COR-L47 (cell line): ENCODE measurements around the gene ATP6V0C.

ENCODE experiments used
- DNase-seq: peaks from one replicate; lab custom pipeline; 2025; lab: John Stamatoyannopoulos, UW

Gene ATP6V0C

DNA sequence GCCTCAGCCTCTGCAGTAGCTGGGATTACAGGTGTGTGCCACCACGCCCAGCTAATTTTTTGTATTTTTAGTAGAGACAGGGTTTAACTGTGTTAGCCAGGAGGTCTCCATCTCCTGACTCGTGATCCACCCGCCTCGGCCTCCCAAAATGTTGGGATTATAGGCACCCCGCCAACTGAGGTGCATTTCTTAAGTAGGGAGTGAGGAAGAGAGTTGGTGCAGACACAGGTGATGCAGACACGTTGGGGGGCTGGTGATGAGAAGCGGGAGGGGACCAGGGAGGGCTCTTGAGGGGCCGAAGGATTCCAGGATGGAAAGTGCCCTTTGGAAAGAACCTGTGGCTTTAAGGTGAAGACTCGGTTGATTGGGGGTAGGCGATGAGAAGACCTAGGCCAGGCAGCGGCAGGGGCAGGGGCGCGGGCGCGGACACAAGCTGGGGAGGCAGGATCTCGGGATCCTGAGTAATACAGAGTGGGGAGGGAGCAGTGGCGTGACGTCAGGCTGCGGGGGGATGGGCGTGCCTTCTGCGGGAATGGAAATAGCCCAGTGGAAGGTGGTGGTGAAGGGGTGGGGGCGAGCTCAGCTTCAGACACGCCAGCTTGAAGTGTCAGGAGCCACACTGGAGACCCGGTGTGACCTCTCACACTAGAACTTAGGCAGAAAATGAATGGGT lies 2.5 kb upstream of the ATP6V0C start:
- DNase-seq = no peak

DNA sequence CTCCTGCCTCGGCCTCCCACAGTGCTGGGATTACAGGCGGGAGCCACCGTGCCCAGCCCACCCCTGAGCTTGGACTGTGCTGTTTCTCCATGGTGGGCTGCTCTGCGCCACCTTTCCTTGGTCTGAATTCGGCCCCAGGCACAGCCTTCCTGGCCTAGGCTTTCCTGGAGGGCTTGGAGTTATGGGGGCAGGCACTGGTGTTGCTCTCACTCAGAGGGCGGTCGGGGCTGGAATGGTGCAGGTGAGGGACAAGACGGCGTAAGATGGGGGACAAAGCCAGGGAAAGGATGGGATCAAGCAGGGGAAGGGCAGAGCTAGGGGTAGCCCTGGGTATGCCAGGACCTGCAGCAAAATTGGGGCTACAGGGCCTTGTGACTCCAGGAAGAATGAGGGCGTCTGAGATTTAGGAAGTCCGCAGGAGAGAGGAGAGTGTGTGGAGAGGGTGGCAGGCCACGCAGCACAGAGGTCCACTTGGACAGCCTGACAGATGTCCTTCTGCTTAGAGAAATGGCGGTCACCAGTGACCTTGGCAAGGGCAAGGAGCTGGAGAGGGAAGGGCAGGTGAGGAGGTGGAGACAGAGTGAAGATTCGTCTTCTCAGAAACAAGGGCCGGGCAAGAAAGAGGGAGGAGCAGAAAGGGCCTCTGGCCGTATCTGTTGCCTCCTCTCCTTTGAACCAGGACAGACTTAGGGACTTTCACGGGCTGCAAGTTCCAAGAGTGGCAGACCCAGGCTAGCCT lies 1.6 kb upstream of the ATP6V0C start:
- DNase-seq = no peak

DNA sequence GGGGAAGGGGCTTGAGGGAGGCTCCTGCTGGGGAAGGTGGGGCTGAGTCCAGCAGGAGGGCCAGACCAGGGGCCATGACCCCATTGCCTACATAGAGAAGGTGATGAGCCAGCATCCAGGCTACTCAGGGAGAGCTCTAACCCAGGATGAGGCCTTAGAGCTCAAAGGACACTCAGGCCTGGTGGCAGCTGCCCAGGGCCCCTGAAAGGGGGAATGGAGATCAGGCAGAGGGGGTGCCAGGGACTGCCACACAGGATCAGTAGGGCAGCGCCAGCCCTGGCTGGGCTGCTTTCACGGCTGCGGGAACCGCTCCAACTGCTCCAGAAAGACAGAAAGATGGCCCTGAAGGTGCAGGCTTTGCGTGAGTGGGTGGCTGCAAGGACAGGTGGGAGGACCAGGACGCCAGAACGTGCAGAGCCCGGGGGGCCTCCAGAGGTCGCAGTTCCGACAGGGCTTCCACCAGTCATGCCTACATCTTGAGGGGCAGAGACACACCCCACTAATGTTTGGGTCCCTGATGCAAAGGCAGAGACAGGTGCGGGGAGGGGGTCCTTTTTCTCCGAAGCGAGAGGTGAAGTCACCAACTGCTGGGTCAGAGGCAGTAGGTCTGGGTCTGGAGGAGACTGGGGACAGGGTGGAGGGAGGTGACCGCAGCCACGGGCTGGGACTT lies 882 bp upstream of the ATP6V0C start:
- DNase-seq = no peak

GRCh38 chr16:2514333-2515179 lies 804 bp downstream of the ATP6V0C start:
- no peak for DNase-seq

DNA sequence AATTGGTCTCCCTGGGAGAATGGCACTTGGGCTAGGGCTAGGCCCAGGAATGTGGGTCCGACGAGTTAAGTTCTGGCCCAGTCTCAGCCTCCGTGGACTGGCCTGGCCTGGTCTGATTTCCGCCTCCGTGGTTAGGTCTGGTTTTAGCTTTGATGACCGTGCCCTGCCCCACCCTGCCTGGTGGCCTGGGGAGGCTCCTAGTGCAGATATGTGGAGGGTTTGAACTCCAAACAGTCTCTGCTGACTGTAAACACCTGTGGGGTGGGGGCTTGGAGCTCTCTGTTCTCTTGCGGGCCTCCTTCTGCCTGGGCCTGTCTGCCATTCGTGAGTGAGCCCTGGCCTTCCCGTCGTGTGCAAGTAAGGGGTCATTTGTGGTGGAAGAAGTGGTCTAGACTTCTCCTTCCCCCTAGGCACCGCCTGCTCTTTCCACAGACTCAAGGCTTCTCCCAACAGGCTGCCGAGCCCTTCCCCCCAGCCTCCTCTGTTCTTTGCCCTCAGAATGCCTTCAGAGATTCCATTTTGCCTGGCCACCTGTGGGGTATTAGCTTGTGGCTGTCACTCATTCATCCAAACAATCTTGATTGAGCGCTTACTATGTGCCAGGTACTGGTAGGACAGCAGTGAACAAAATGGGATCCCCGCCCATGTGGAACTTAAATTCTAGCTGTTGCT lies 1.6 kb downstream of the ATP6V0C start:
- DNase-seq = no peak

DNA sequence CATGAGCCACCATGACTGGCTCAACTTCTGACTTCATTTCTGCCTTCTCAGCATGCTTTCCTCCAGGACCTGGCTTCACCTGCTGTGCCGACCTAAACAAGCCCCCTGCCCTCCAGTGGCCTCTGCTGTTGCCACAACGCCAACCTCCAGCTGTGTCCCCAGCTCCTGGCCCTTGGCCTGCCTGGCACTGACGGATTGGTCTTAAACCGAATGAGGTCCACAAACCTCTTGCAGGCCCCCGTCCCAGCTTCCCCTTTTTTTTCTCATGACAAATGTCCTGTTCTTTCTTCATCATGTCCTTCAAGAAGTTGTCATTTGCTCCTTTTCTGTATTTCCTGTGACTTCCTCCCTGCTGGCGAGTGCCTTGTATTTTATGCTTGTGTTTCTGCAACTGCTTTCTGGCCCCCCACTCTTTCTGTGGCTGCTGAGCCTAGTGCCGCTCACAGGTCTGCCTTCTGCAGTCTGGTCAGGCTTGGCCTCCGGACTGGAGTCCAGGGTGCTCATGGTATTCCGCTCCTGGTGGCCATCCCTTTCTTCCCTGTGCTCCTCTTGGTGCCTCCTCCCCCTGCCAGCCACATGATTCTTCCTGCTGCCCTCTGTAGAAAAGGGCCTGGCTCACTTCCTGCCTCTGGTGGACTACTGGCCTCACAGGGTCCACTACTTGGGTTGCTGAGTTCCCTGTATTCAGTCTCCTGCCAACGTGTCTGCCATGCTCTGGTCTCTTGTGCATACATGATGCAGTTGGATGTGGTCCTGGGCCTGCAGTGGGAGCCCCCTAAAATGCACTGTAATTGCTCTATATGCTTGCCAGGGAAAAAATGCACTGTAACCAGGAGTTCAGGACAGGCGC lies 2.9 kb downstream of the ATP6V0C start:
- no peak for DNase-seq

- no peak for DNase-seq
These were observed 4.3 kb downstream of the ATP6V0C start for GRCh38 chr16:2517954-2518605.

DNA sequence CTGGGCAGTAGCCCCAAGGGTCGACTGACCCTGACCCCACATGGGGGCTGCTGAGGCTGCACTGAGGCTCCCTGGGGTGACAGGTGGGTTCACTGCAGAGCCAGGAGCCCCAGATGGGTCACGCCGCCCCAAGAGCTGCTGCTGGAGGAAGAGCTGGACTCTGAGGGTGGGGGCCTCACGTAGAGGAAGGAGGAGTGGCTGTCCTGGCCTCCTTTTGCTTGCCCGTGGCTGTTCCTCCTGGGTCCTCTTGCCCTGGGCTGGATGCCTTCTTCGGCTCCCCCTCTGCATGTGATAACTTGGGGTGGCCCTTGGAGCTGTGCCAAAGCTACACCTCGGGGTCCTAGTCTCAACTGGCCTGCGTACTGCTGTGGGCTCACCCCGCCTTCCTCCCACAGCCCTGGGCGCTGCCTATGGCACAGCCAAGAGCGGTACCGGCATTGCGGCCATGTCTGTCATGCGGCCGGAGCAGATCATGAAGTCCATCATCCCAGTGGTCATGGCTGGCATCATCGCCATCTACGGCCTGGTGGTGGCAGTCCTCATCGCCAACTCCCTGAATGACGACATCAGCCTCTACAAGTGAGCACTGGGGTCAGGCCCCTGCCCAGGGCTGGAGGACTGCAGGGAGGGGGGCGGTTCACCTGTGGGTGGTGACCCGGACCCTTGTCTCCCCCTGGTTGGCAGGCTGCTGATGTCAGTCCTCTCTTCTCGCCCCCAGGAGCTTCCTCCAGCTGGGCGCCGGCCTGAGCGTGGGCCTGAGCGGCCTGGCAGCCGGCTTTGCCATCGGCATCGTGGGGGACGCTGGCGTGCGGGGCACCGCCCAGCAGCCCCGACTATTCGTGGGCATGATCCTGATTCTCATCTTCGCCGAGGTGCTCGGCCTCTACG lies 5.3 kb downstream of the ATP6V0C start:
- no peak for DNase-seq

DNA sequence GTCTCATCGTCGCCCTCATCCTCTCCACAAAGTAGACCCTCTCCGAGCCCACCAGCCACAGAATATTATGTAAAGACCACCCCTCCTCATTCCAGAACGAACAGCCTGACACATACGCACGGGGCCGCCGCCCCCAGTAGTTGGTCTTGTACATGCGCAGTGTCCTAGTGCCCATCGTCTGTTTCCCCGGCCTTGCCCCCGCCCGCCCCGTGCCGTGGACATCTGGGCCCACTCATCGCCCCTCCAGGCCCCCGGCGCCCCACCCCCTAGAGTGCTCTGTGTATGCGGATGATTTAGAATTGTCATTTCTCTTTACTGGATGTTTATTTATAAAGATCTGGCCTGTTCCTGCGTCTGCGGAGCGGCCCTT lies 5.9 kb downstream of the ATP6V0C start:
- DNase-seq = no peak

DNA sequence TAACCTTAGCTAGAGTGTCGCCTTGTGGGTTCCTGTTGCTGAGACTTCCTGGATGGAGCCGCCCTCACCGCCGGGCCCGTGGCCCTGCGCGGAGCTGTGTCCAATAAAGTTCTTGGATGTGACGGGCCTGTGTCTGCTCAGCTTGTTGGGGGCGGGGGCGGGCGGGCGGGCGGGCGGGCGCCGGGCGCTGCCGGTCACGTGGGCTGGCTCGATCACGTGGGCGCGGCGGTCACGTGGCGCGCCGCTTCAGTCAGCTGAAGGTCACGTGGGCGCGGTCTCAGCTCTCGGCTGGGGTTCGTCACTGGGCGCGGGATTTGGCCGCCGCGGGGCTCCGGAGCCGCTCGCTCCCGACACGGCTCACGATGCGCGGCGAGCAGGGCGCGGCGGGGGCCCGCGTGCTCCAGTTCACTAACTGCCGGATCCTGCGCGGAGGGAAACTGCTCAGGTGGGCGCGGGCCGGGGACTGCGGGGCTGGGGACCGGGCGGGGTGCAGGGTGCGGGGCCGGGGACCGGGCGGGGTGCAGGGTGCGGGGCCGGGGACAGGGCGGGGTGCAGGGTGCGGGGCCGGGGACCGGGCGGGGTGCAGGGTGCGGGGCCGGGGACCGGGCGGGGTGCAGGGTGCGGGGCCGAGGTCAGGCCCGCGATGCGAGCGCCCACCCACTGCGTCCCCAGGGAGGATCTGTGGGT lies 6.5 kb downstream of the ATP6V0C start, which contains the start of gene AMDHD2:
TSS of gene AMDHD2 (plus strand) at position 275 of the 687 bp plus-strand sequence. CDS start at position 363, 88 bp downstream.
- peak; percentile 91 for DNase-seq

DNA sequence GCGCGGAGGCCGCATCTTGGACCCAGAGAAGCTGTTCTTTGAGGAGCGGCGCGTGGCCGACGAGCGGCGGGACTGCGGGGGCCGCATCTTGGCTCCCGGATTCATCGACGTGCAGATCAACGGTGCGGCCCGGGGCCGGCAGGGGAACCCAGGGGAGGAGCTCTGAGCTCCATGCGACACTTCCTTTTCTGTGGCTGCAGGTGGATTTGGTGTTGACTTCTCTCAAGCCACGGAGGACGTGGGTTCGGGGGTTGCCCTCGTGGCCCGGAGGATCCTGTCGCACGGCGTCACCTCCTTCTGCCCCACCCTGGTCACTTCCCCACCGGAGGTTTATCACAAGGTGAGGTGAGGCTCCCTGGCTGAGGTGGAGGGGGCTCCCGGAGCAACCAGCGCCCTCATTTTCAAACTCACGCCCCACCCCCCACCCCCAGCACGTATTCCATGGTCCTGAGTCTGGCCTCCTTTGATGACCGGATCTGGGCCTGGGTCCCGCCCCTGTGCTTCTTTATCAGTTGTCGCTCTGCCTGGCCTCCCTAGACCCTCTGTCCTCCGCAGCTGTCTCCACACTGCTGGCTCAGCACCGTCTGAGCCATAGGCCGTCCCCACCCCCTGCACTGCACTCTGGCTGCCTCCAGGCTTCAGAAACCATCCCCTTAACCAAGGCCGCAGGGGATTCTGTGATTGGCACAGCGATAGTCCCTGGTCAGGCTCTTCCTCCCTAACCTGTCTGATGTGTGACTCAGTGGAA lies 7.2 kb downstream of the ATP6V0C start:
- DNase-seq = no peak

- DNase-seq = no peak
These were observed 10.1 kb downstream of the ATP6V0C start for GRCh38 chr16:2523801-2524231.

GRCh38 chr16:2524339-2524938 lies 10.7 kb downstream of the ATP6V0C start:
- DNase-seq = no peak

GRCh38 chr16:2526135-2526534 lies 12.4 kb downstream of the ATP6V0C start:
- DNase-seq = no peak

DNA sequence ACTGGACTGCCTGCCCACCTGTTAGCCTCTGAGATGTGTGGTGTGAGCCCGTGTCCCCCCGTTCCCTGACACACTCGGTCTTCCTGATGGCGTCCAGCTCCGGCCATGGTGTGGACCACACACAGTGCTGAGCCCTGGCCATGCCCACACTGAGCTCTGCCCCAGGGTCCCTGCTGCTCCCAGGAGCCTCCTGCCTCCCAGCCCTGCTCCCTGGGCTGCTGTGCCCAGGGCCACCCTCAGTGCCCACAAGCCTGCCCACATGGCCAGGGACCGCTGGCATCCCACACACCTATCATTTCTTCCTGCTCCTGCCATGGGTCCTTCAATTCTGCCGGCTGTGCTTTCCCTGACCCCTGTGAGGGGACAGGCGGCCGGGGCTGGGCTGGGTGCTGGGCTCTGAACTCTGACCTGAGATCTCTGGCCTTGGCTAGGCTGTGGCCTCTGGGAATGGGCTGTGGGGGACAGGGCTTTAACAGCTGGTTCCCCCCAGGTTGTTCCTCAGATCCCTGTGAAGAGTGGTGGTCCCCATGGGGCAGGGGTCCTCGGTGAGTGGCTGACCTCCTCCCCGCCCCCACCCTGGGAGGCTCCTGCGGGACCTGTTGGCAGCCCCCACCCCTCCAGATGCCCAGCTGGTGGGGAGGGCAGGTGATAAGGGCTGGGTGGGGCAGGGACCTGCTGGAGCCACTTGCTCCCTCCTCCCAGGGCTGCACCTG lies 13.5 kb downstream of the ATP6V0C start:
- no peak for DNase-seq

DNA sequence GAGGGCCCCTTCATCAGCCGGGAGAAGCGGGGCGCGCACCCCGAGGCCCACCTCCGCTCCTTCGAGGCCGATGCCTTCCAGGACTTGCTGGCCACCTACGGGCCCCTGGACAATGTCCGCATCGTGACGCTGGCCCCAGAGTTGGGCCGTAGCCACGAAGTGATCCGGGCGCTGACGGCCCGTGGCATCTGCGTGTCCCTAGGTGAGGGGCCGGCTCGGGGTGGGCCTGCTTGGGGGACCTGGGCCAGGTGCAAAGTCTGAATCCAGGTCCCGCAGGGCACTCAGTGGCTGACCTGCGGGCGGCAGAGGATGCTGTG lies 14.0 kb downstream of the ATP6V0C start:
- no peak for DNase-seq
